Measurements from ENCODE around the gene GRHL1. TPM values are rescaled to one million over a fixed set of nuclear protein-coding genes. Genes with fewer than 3 reads are reported as not detected.

Gene GRHL1
- total RNA-seq, 4 donors from 2014 or later, result 0.24 to 2.8 (median 1.4) TPM

DNA sequence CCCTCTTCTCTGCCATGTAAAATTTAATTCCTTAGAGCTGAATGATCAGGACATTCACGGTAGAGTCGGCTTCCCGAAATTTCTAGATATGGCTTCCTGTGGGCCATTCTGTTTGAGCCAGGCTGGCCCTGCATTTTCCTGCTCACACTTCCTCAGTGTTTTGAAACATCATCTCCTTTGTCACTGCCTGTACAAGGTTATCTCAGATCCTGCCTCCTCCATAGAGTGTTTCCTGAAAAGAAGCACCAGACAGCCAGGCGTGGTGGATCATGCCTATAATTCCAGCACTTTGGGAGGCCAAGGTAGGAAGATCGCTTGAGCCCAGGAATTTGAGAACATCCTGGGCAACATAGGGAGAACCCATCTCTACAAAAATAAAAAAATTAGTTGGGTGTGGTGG is 43.6 kb downstream of the GRHL1 start:
- Histone ChIP-seq H3K4me1 (no peaks in the 10 kb centered on the region), H3K27me3 (no peaks in the 10 kb centered on the region), H3K27ac (no peak overlapping the region), H3K9me3 (no peaks in the 10 kb centered on the region), H3K4me3 (no peak overlapping the region), H3K36me3 (no peaks in the 10 kb centered on the region)
- TF ChIP-seq, protein P1, sequence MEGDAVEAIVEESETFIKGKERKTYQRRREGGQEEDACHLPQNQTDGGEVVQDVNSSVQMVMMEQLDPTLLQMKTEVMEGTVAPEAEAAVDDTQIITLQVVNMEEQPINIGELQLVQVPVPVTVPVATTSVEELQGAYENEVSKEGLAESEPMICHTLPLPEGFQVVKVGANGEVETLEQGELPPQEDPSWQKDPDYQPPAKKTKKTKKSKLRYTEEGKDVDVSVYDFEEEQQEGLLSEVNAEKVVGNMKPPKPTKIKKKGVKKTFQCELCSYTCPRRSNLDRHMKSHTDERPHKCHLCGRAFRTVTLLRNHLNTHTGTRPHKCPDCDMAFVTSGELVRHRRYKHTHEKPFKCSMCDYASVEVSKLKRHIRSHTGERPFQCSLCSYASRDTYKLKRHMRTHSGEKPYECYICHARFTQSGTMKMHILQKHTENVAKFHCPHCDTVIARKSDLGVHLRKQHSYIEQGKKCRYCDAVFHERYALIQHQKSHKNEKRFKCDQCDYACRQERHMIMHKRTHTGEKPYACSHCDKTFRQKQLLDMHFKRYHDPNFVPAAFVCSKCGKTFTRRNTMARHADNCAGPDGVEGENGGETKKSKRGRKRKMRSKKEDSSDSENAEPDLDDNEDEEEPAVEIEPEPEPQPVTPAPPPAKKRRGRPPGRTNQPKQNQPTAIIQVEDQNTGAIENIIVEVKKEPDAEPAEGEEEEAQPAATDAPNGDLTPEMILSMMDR (IDR thresholded peaks at IDR 0.05), result no peak
- TF ChIP-seq POLR2A (IDR thresholded peaks at IDR 0.05), result no peak
- DNase-seq, result peak in 1 of 2 donors; percentile 8
- intact Hi-C loops (cut with DNase I; ENCODE audit: low total_unique reads), result no loop called here

- Histone ChIP-seq H3K27me3 (no peaks in the 10 kb centered on the region), H3K27ac (no peak overlapping the region), H3K4me3 (no peak overlapping the region), H3K9me3 (no peaks in the 10 kb centered on the region), H3K4me1 (no peaks in the 10 kb centered on the region), H3K36me3 (no peaks in the 10 kb centered on the region)
- TF ChIP-seq POLR2A (IDR thresholded peaks at IDR 0.05), result no peak
- TF ChIP-seq, protein P1 (IDR thresholded peaks at IDR 0.05), result no peak
- peak in 1 of 2 donors; percentile 2 for DNase-seq
- intact Hi-C loops (cut with DNase I; ENCODE audit: low total_unique reads), result no loop called here
These were observed 44.8 kb downstream of the GRHL1 start for GRCh38 chr2:9996321-9996720.

DNA sequence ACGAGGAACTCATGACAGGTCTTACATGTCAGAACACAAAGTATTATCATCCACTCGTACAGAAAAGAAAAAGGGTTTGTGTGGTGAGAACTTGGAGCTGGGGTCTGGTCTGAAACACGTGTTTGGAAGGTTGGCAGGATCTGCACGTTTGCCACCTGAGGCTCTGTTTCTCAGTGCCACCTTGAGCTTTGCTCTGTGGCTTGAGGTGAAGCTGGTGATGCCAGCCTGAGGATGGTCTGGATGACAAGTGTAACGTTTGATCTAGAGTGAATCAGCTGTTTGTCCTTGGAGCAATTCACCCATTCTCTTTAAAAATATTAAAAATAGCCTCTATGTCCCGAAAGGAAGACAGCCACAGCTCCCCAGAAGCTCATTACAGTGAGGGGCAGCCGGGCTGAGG is 46.4 kb downstream of the GRHL1 start:
- no peak for TF ChIP-seq POLR2A (IDR thresholded peaks at IDR 0.05)
- TF ChIP-seq, protein P1 (IDR thresholded peaks at IDR 0.05), result no peak
- no peaks in the 10 kb centered on the region for H3K9me3 ChIP-seq
- peak in 1 of 2 donors; percentile 1 for DNase-seq
- no peaks in the 10 kb centered on the region for H3K36me3 ChIP-seq
- no peak overlapping the region for H3K4me3 ChIP-seq
- intact Hi-C loops (cut with DNase I; ENCODE audit: low total_unique reads), result no loop called here
- no peaks in the 10 kb centered on the region for H3K4me1 ChIP-seq
- no peaks in the 10 kb centered on the region for H3K27me3 ChIP-seq
- no peak overlapping the region for H3K27ac ChIP-seq

DNA sequence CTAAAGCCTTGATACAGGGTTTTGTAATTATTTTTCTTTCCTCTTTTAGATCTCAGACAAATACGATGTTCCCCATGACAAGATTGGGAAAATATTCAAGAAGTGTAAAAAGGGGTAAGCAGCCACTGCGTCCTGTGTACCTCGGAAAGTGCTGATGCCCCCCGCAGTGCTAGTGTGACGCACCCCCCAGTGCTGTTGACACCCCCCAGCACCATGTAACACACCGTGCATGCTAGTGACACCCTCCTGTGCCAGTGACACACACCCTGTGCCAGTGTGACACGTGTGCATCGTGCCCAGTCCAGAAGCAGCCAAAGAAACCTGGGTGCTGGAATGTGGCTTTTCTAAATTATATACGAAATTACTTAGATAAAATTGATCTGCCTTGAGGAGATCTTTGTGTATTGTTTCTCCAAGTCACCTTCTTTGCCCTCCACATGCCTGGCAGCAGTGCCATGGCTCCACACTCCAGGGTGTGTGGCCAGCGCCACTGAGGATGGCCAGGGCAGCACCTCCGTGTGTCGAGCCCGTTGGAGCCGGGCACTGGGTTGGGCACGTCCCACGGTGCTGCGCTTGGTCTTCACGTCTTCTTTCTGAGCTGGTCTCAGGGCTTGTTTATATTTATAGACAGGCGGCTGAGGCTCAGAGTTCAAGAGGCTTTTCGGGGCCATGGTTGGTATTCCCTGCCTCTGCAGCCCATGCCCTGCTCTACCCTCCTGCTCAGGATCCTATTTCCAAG is 47.6 kb downstream of the GRHL1 start:
- peak in 1 of 2 donors; percentile 10 for DNase-seq
- H3K36me3 ChIP-seq, result no peaks in the 10 kb centered on the region
- H3K4me3 ChIP-seq, result no peak overlapping the region
- TF ChIP-seq, protein P1 (IDR thresholded peaks at IDR 0.05), result no peak
- no peak for TF ChIP-seq POLR2A (IDR thresholded peaks at IDR 0.05)
- H3K4me1 ChIP-seq, result no peaks in the 10 kb centered on the region
- H3K27ac ChIP-seq, result no peak overlapping the region
- no peaks in the 10 kb centered on the region for H3K9me3 ChIP-seq
- intact Hi-C loops (cut with DNase I; ENCODE audit: low total_unique reads), result no loop called here
- H3K27me3 ChIP-seq, result no peaks in the 10 kb centered on the region

DNA sequence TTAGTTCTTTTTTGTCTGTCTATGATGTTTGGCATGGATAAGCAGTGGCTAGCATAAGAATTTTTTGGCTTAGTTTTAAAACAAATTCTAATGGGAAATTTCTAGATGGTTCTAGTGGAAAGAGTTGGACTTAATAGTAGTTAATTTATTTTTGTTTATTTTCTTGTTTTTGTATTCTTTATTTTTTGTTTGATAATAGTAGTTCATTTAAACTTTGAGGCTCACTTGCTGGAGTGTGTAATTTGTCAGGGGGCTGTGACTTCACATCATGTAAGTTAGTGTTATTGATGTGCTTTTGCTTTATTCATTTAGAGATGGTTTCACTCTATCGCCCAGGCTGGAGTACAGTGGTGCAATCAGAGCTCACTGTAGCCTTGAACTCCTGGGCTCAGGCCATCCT is 48.2 kb downstream of the GRHL1 start:
- no peak overlapping the region for H3K4me3 ChIP-seq
- no peak overlapping the region for H3K27ac ChIP-seq
- TF ChIP-seq, protein P1 (IDR thresholded peaks at IDR 0.05), result no peak
- TF ChIP-seq POLR2A (IDR thresholded peaks at IDR 0.05), result no peak
- H3K27me3 ChIP-seq, result no peaks in the 10 kb centered on the region
- H3K4me1 ChIP-seq, result no peaks in the 10 kb centered on the region
- DNase-seq, result no peak
- H3K36me3 ChIP-seq, result no peaks in the 10 kb centered on the region
- intact Hi-C loops (cut with DNase I; ENCODE audit: low total_unique reads), result no loop called here
- H3K9me3 ChIP-seq, result no peaks in the 10 kb centered on the region
